GM18520 (cell line): ENCODE results near the gene DEDD.

Experiments
- ATAC-seq: cut with Tn5 transposase; IDR thresholded peaks from one replicate; pipeline ENCODE4 v1.9.1; 2021; ENCODE audit not compliant: unreplicated experiment

DEDD gene

GRCh38 chr1:161164901-161165610, 32.6 kb upstream of the DEDD start:
- ATAC-seq, result no peak

- no peak for ATAC-seq
These were observed 31.3 kb upstream of the DEDD start for GRCh38 chr1:161163793-161164192.

GRCh38 chr1:161162806-161163205, 30.3 kb upstream of the DEDD start:
- no peak for ATAC-seq

- no peak for ATAC-seq
These were observed 29.6 kb upstream of the DEDD start for GRCh38 chr1:161162052-161162451.

- ATAC-seq, result no peak
These were observed 29.2 kb upstream of the DEDD start for GRCh38 chr1:161161652-161162051.

GRCh38 chr1:161160671-161161145, 28.2 kb upstream of the DEDD start:
- no peak for ATAC-seq

- ATAC-seq, result no peak
These were observed 27.4 kb upstream of the DEDD start for GRCh38 chr1:161159913-161160243.

- ATAC-seq, result peak; percentile 65
These were observed 26.8 kb upstream of the DEDD start, which contains the start of gene USP21 for GRCh38 chr1:161159087-161159912. TSS of gene USP21 (plus strand) at chr1:161159500. CDS start at chr1:161160641, 1,141 bp downstream.

- no peak for ATAC-seq
These were observed 26.0 kb upstream of the DEDD start for GRCh38 chr1:161158316-161159010.

GRCh38 chr1:161157867-161158266, 25.4 kb upstream of the DEDD start:
- no peak for ATAC-seq

- peak; percentile 79 for ATAC-seq
These were observed 21.3 kb upstream of the DEDD start, which contains the start of gene UFC1 for GRCh38 chr1:161153682-161154337. TSS of gene UFC1 (plus strand) at chr1:161153978. CDS start at chr1:161153998, 20 bp downstream.

- ATAC-seq, result no peak
These were observed 20.7 kb upstream of the DEDD start for GRCh38 chr1:161153176-161153575.

- no peak for ATAC-seq
These were observed 13.4 kb upstream of the DEDD start for GRCh38 chr1:161145832-161146231.

- ATAC-seq, result no peak
These were observed 8.4 kb upstream of the DEDD start for GRCh38 chr1:161140755-161141400.

GRCh38 chr1:161139766-161140165, 7.3 kb upstream of the DEDD start:
- no peak for ATAC-seq

- no peak for ATAC-seq
These were observed 6.0 kb upstream of the DEDD start for GRCh38 chr1:161138431-161138830.

GRCh38 chr1:161137881-161138280, 5.4 kb upstream of the DEDD start:
- no peak for ATAC-seq

GRCh38 chr1:161133220-161133740, 813 bp upstream of the DEDD start:
- ATAC-seq, result no peak

GRCh38 chr1:161131523-161132409, 701 bp downstream of the DEDD start:
- ATAC-seq, result no peak
